Upper lobe of right lung (tissue), 1 donor: Measurements from ENCODE around the gene TWNK. TPM values are rescaled to one million over a fixed set of nuclear protein-coding genes. Genes with fewer than 3 reads are reported as not detected.
A peak's percentile ranks its signal among the peaks of the same experiment; 100 is the strongest.

ENCODE experiments used
- ATAC-seq: fragments of 200-7000 bp; cut with Tn5 transposase; one replicate; pipeline ENCODE4 v1.9.1; 2020; ENCODE audit warnings: mild to moderate bottlenecking, moderate library complexity
- DNase-seq: peaks from one replicate; pipeline ENCODE4 v3.0.0-alpha.2; 2020
- H3K27ac ChIP-seq: fragments of 200-600 bp; one replicate; pipeline ENCODE4 v1.8.0; 2022
- H3K27me3 ChIP-seq: fragments of 200-600 bp; one replicate; pipeline ENCODE4 v1.8.0; 2022; ENCODE audit warnings: mild to moderate bottlenecking
- H3K36me3 ChIP-seq: fragments of 200-600 bp; one replicate; pipeline ENCODE4 v1.8.0; 2022
- H3K4me1 ChIP-seq: fragments of 200-600 bp; one replicate; pipeline ENCODE4 v1.8.0; 2022
- H3K4me3 ChIP-seq: fragments of 200-600 bp; one replicate; pipeline ENCODE4 v1.8.0; 2022; ENCODE audit warnings: mild to moderate bottlenecking
- H3K9me3 ChIP-seq: fragments of 200-600 bp; one replicate; pipeline ENCODE4 v1.8.0; 2022
- CTCF ChIP-seq: fragments of 200-600 bp; IDR thresholded peaks from one replicate; pipeline ENCODE4 v1.8.0; 2022; ENCODE audit warnings: antibody characterized with exemption
- intact Hi-C: fragments of 100-400 bp; cut with DNase I; formaldehyde crosslinking; loops from one replicate; pipeline ENCODE4 v1.11.0; 2022
- total RNA-seq: library from RNA; stranded (reverse); fragmentation: NEBNext Ultra II Directional; extraction: Animal tissue kit (Norgen Biotek cat#: 25700); gene quantifications from one replicate; pipeline ENCODE4 v1.2.1, GENCODE V29; 2021
- donor health status: DM: no; HTN: yes; CAD: no; lungs with severe emphysema.

Gene TWNK
- total RNA-seq, 1 donor from 2014 or later = 6.5 TPM

- DNase-seq (peak; percentile 89), ATAC-seq (peak; percentile 78)
- Histone ChIP-seq H3K27me3 (peaks cover 17% of the 10 kb centered on the region), H3K4me1 (peaks cover 24% of the 10 kb centered on the region), H3K9me3 (no peaks in the 10 kb centered on the region), H3K27ac (no peak overlapping the region), H3K4me3 (no peak overlapping the region), H3K36me3 (no peaks in the 10 kb centered on the region)
- intact Hi-C loops = no loop called here
- peak; percentile 91 for TF ChIP-seq CTCF
Measured at GRCh38 chr10:101014230-101014884, 27.0 kb downstream of the TWNK start.

GRCh38 chr10:101014966-101015581, 27.7 kb downstream of the TWNK start:
- TF ChIP-seq CTCF = no peak
- intact Hi-C loops = no loop called here
- no peak overlapping the region for H3K27ac ChIP-seq
- no peak for DNase-seq
- H3K9me3 ChIP-seq = no peaks in the 10 kb centered on the region
- peaks cover 24% of the 10 kb centered on the region for H3K4me1 ChIP-seq
- no peaks in the 10 kb centered on the region for H3K36me3 ChIP-seq
- no peak for ATAC-seq
- H3K27me3 ChIP-seq = peaks cover 17% of the 10 kb centered on the region
- no peak overlapping the region for H3K4me3 ChIP-seq

DNA sequence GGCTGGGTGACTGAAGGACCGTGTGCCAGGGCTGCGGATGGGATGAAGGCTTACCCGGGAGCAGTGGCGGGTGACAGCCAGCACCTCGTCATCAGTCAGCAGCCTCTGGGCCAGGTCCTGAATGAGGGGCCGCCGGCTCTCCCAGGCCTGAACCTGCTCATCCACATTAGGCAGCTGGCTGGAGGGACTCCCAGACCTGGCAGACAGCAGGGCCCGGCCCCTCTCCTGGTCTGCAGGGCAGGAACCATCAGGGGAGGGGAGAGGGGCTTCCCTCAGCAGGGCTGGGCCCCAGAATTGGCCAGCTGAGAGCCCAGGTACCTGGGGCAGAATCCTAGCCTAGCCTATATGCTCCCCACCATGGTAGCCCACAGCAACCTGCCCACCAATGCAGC, 28.2 kb downstream of the TWNK start:
- H3K27me3 ChIP-seq = peaks cover 17% of the 10 kb centered on the region
- H3K9me3 ChIP-seq = no peaks in the 10 kb centered on the region
- intact Hi-C loops = no loop called here
- peaks cover 24% of the 10 kb centered on the region for H3K4me1 ChIP-seq
- no peak overlapping the region for H3K27ac ChIP-seq
- no peak for ATAC-seq
- H3K36me3 ChIP-seq = no peaks in the 10 kb centered on the region
- DNase-seq = no peak
- no peak for TF ChIP-seq CTCF
- H3K4me3 ChIP-seq = no peak overlapping the region

DNA sequence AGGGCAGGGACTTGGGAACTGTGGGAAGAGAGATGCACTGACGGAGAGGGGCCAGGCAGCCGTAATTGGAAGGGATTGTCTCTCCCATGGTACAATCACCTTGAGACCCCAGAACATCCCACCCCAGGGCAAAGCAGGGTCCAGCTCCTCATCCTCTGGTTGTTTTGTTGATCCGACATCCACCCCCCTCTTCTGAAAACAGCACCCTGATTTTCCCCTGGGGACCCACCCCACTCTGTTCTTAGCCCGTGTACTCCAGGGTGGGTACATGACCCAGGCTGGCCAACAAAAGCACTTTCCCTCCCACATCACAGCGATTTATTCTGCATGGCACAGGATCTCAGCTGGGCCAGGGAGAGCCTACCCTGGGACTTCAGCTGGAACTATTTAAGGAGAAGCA, 29.5 kb downstream of the TWNK start:
- Histone ChIP-seq H3K9me3 (no peaks in the 10 kb centered on the region), H3K36me3 (no peaks in the 10 kb centered on the region), H3K4me3 (no peak overlapping the region), H3K4me1 (peaks cover 24% of the 10 kb centered on the region), H3K27me3 (peaks cover 17% of the 10 kb centered on the region), H3K27ac (no peak overlapping the region)
- no peak for TF ChIP-seq CTCF
- ATAC-seq (no peak), DNase-seq (no peak)
- intact Hi-C loops = no loop called here

DNA sequence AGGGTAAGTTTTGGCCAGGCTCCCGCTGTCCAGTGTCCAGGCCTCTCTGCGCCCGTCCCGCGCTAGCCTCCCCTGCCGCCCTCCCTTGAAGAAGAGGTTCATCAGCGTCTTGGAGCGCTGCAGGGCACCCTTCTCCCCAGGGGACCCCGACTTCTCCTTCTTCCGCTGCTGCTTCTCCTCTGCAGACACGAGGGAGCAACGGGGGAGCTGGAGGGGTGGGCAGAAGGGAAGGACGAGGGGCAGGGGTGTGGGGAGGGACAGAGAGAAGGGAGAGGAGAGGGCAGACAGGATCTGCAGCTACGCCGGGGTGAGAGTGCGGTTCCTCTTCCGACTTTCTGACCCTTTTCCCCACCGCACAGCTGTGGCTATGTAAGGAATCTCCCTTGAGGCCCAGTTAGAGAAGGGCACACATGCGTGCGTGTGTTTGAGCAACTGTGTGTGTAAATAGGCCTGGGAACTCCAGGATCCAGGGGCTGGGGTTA, 30.8 kb downstream of the TWNK start:
- peaks cover 17% of the 10 kb centered on the region for H3K27me3 ChIP-seq
- no peak for ATAC-seq

More for the DNA sequence above, 30.8 kb downstream of the TWNK start:
- Histone ChIP-seq H3K36me3 (no peaks in the 10 kb centered on the region), H3K27ac (no peak overlapping the region), H3K9me3 (no peaks in the 10 kb centered on the region), H3K4me1 (peaks cover 16% of the 10 kb centered on the region), H3K4me3 (no peak overlapping the region)
- no peak for DNase-seq
- intact Hi-C loops = no loop called here
- TF ChIP-seq CTCF = no peak
